NCI-H2171 (cell line): Measurements from ENCODE around the gene SHC4.
"Not testable (repeated sequence)": the region's sequence is repeated elsewhere in the genome, so short reads cannot be mapped to it uniquely, and the experiment has no call there.

Experiments used
- DNase-seq: peaks from one replicate; lab custom pipeline; 2025; lab: John Stamatoyannopoulos, UW

SHC4 gene

GRCh38 chr15:48924528-48925393, 39.0 kb downstream of the SHC4 start:
- no peak for DNase-seq

- no peak for DNase-seq
Observed at GRCh38 chr15:48922046-48922445, 41.7 kb downstream of the SHC4 start.

- no peak for DNase-seq
Observed at GRCh38 chr15:48916721-48917120, 47.0 kb downstream of the SHC4 start.

- no peak for DNase-seq
Observed at GRCh38 chr15:48915861-48916260, 47.9 kb downstream of the SHC4 start.

GRCh38 chr15:48914717-48915116, 49.0 kb downstream of the SHC4 start:
- DNase-seq, result no peak

GRCh38 chr15:48913141-48913540, 50.6 kb downstream of the SHC4 start:
- DNase-seq, result no peak

GRCh38 chr15:48910554-48910953, 53.2 kb downstream of the SHC4 start:
- DNase-seq, result not testable (repeated sequence)

GRCh38 chr15:48909313-48909712, 54.4 kb downstream of the SHC4 start:
- not testable (repeated sequence) for DNase-seq

GRCh38 chr15:48905847-48906246, 57.9 kb downstream of the SHC4 start:
- no peak for DNase-seq

- DNase-seq, result no peak
Observed at GRCh38 chr15:48905216-48905615, 58.5 kb downstream of the SHC4 start.

GRCh38 chr15:48904758-48905157, 59.0 kb downstream of the SHC4 start:
- no peak for DNase-seq

GRCh38 chr15:48899793-48900192, 63.9 kb downstream of the SHC4 start:
- DNase-seq, result no peak

GRCh38 chr15:48898446-48898845, 65.3 kb downstream of the SHC4 start:
- DNase-seq, result no peak

GRCh38 chr15:48898032-48898431, 65.7 kb downstream of the SHC4 start:
- no peak for DNase-seq

GRCh38 chr15:48896869-48897814, 66.6 kb downstream of the SHC4 start:
- DNase-seq, result peak; percentile 16

- no peak for DNase-seq
Observed at GRCh38 chr15:48893311-48893710, 70.4 kb downstream of the SHC4 start.

GRCh38 chr15:48891232-48891765, 72.4 kb downstream of the SHC4 start:
- no peak for DNase-seq

- DNase-seq, result no peak
Observed at GRCh38 chr15:48890375-48890972, 73.2 kb downstream of the SHC4 start.

GRCh38 chr15:48889925-48890324, 73.8 kb downstream of the SHC4 start:
- DNase-seq, result no peak

- DNase-seq, result no peak
Observed at GRCh38 chr15:48888836-48889235, 74.9 kb downstream of the SHC4 start.

- DNase-seq, result no peak
Observed at GRCh38 chr15:48888191-48888590, 75.5 kb downstream of the SHC4 start.

- DNase-seq, result no peak
Observed at GRCh38 chr15:48887144-48887543, 76.6 kb downstream of the SHC4 start.
